EL (cell line): Measurements from ENCODE around the gene ENGASE.

Experiments used
- DNase-seq: peaks from one replicate; pipeline ENCODE4 v3.0.0-alpha.2; 2016

ENGASE gene

GRCh38 chr17:79118924-79119323 is 44.3 kb downstream of the ENGASE start:
- no peak for DNase-seq

GRCh38 chr17:79120259-79120658 is 45.6 kb downstream of the ENGASE start:
- DNase-seq = no peak

- DNase-seq = no peak
Measured at GRCh38 chr17:79123988-79124387, 49.4 kb downstream of the ENGASE start.

- DNase-seq = no peak
Measured at GRCh38 chr17:79124513-79125209, 50.0 kb downstream of the ENGASE start.

- no peak for DNase-seq
Measured at GRCh38 chr17:79125503-79125902, 50.9 kb downstream of the ENGASE start.

GRCh38 chr17:79126139-79126538 is 51.5 kb downstream of the ENGASE start:
- no peak for DNase-seq

- no peak for DNase-seq
Measured at GRCh38 chr17:79127534-79128135, 53.0 kb downstream of the ENGASE start.

GRCh38 chr17:79129523-79129922 is 54.9 kb downstream of the ENGASE start:
- DNase-seq = no peak

GRCh38 chr17:79130536-79131273 is 56.1 kb downstream of the ENGASE start:
- no peak for DNase-seq

- DNase-seq = no peak
Measured at GRCh38 chr17:79131274-79131635, 56.6 kb downstream of the ENGASE start.

- DNase-seq = no peak
Measured at GRCh38 chr17:79131701-79132100, 57.1 kb downstream of the ENGASE start.

GRCh38 chr17:79132271-79133064 is 57.8 kb downstream of the ENGASE start:
- no peak for DNase-seq

- DNase-seq = no peak
Measured at GRCh38 chr17:79133214-79133613, 58.6 kb downstream of the ENGASE start.

GRCh38 chr17:79133985-79134384 is 59.4 kb downstream of the ENGASE start:
- DNase-seq = no peak

GRCh38 chr17:79135011-79135410 is 60.4 kb downstream of the ENGASE start:
- no peak for DNase-seq

GRCh38 chr17:79135628-79136405 is 61.2 kb downstream of the ENGASE start:
- DNase-seq = no peak
